Fibroblast of gingiva (primary cell): ENCODE data around the gene POLK.
"Not testable (repeated sequence)": the region's sequence is repeated elsewhere in the genome, so short reads cannot be mapped to it uniquely, and the experiment has no call there.

Source experiments
- DNase-seq: peaks from one replicate; pipeline ENCODE4 v3.0.0-alpha.2; 2011; ENCODE audit warnings: low read depth

The POLK gene

GRCh38 chr5:75511435-75512382, at the start of gene POLK, which contains the start of gene CERT1:
POLK (plus strand) TSS chr5:75511891.
CERT1 (minus strand) TSS chr5:75511629; CDS start chr5:75511207, 422 bp downstream.
- peak; percentile 98 for DNase-seq

- no peak for DNase-seq
Observed at GRCh38 chr5:75463726-75464125, 48.0 kb upstream of the POLK start.

GRCh38 chr5:75465480-75465879, 46.2 kb upstream of the POLK start:
- peak; percentile 7 for DNase-seq

GRCh38 chr5:75466006-75466716, 45.5 kb upstream of the POLK start:
- no peak for DNase-seq

- DNase-seq = no peak
Observed at GRCh38 chr5:75468593-75468992, 43.1 kb upstream of the POLK start.

- no peak for DNase-seq
Observed at GRCh38 chr5:75469017-75469416, 42.7 kb upstream of the POLK start.

- DNase-seq = no peak
Observed at GRCh38 chr5:75471193-75471592, 40.5 kb upstream of the POLK start.

- no peak for DNase-seq
Observed at GRCh38 chr5:75472973-75473372, 38.7 kb upstream of the POLK start.

- no peak for DNase-seq
Observed at GRCh38 chr5:75473463-75473862, 38.2 kb upstream of the POLK start.

- DNase-seq = no peak
Observed at GRCh38 chr5:75475364-75475763, 36.3 kb upstream of the POLK start.

GRCh38 chr5:75481024-75481423, 30.7 kb upstream of the POLK start:
- DNase-seq = no peak

- no peak for DNase-seq
Observed at GRCh38 chr5:75482482-75482881, 29.2 kb upstream of the POLK start.

GRCh38 chr5:75484605-75485004, 27.1 kb upstream of the POLK start:
- DNase-seq = no peak

GRCh38 chr5:75489847-75490246, 21.8 kb upstream of the POLK start:
- DNase-seq = not testable (repeated sequence)

- no peak for DNase-seq
Observed at GRCh38 chr5:75491621-75492020, 20.1 kb upstream of the POLK start.

GRCh38 chr5:75496026-75496425, 15.7 kb upstream of the POLK start:
- no peak for DNase-seq

GRCh38 chr5:75498208-75498777, 13.4 kb upstream of the POLK start:
- DNase-seq = no peak

- DNase-seq = not testable (repeated sequence)
Observed at GRCh38 chr5:75498875-75499274, 12.8 kb upstream of the POLK start.

- not testable (repeated sequence) for DNase-seq
Observed at GRCh38 chr5:75505112-75505511, 6.6 kb upstream of the POLK start.

GRCh38 chr5:75507841-75508240, 3.9 kb upstream of the POLK start:
- DNase-seq = no peak

GRCh38 chr5:75509546-75509945, 2.1 kb upstream of the POLK start:
- DNase-seq = no peak

- DNase-seq = peak; percentile 80
Observed at GRCh38 chr5:75509956-75510355, 1.7 kb upstream of the POLK start.

GRCh38 chr5:75510417-75510835, 1.3 kb upstream of the POLK start:
- peak; percentile 77 for DNase-seq
